ENCODE results near the gene TACC3. TPM values are rescaled to one million over a fixed set of nuclear protein-coding genes. Genes with fewer than 3 reads are reported as not detected.

The TACC3 gene
- total RNA-seq, 1 donor from 2014 or later, result 20.5 TPM

GRCh38 chr4:1715002-1715758, 6.1 kb upstream of the TACC3 start:
- Mint-ChIP-seq H3K4me3 (peak overlapping the region; percentile 94), H3K36me3 (ENCODE audit: low read depth) (peaks cover 32% of the 10 kb centered on the region), H3K9me3 (no peaks in the 10 kb centered on the region), H3K4me1 (peaks cover 76% of the 10 kb centered on the region), H3K27ac (peak overlapping the region; percentile 93), H3K27me3 (no peaks in the 10 kb centered on the region)
- intact Hi-C loops (cut with micrococcal nuclease), result loop anchor here (10.0 kb wide), 1 partner anchor 1360 kb away; the partner anchor contains the start of genes HTT and HTT-AS
- CTCF ChIA-PET, result interaction anchor here (4.2 kb wide), 1 partner anchor 22 kb away, joined by 30 read pairs; no protein-coding TSS in a partner anchor
- TF ChIP-seq CTCF (IDR thresholded peaks at IDR 0.05), result no peak
- ATAC-seq (ENCODE audit: low read depth) (no peak), DNase-seq (no peak)
- POLR2A ChIA-PET, result interaction anchor here (4.2 kb wide), 1 partner anchor 8 kb away, joined by 138 read pairs; the partner anchor contains the start of genes TACC3 and TMEM129

- Mint-ChIP-seq H3K27me3 (no peaks in the 10 kb centered on the region), H3K27ac (peak overlapping the region; percentile 93), H3K9me3 (no peaks in the 10 kb centered on the region), H3K4me3 (no peak overlapping the region), H3K4me1 (peaks cover 65% of the 10 kb centered on the region), H3K36me3 (ENCODE audit: low read depth) (peaks cover 25% of the 10 kb centered on the region)
- intact Hi-C loops (cut with micrococcal nuclease), result loop anchor here (10.0 kb wide), 1 partner anchor 1358 kb away; the partner anchor contains the start of genes HTT and HTT-AS
- no peak for TF ChIP-seq CTCF (IDR thresholded peaks at IDR 0.05)
- POLR2A ChIA-PET, result no interaction called here
- CTCF ChIA-PET, result no interaction called here
- ATAC-seq (ENCODE audit: low read depth), result no peak
- no peak for DNase-seq
Observed at GRCh38 chr4:1716065-1716945, 5.0 kb upstream of the TACC3 start.

- no peaks in the 10 kb centered on the region for H3K9me3 Mint-ChIP-seq
- CTCF ChIA-PET, result interaction anchor here (4.1 kb wide), 1 partner anchor 24 kb away, joined by 28 read pairs; no protein-coding TSS in a partner anchor
- POLR2A ChIA-PET, result no interaction called here
- H3K36me3 Mint-ChIP-seq (ENCODE audit: low read depth), result peaks cover 23% of the 10 kb centered on the region
- no peak for DNase-seq
- ATAC-seq (ENCODE audit: low read depth), result no peak
- peak overlapping the region; percentile 41 for H3K27ac Mint-ChIP-seq
- intact Hi-C loops (cut with micrococcal nuclease), result loop anchor here (10.0 kb wide), 1 partner anchor 1357 kb away; the partner anchor contains the start of genes HTT and HTT-AS
- H3K27me3 Mint-ChIP-seq, result no peaks in the 10 kb centered on the region
- peaks cover 70% of the 10 kb centered on the region for H3K4me1 Mint-ChIP-seq
- TF ChIP-seq CTCF (IDR thresholded peaks at IDR 0.05), result no peak
- H3K4me3 Mint-ChIP-seq, result no peak overlapping the region
Observed at GRCh38 chr4:1717129-1718094, 3.9 kb upstream of the TACC3 start.

GRCh38 chr4:1718095-1718850, 3.0 kb upstream of the TACC3 start:
- ChIA-PET CTCF (interaction anchor here (4.1 kb wide), 1 partner anchor 24 kb away, joined by 28 read pairs; no protein-coding TSS in a partner anchor), POLR2A (no interaction called here)
- H3K27ac Mint-ChIP-seq, result peak overlapping the region; percentile 41
- H3K9me3 Mint-ChIP-seq, result no peaks in the 10 kb centered on the region
- no peak for DNase-seq
- H3K4me1 Mint-ChIP-seq, result peaks cover 73% of the 10 kb centered on the region
- peaks cover 16% of the 10 kb centered on the region for H3K36me3 Mint-ChIP-seq (ENCODE audit: low read depth)
- ATAC-seq (ENCODE audit: low read depth), result no peak
- H3K4me3 Mint-ChIP-seq, result peak overlapping the region; percentile 58
- H3K27me3 Mint-ChIP-seq, result no peaks in the 10 kb centered on the region
- intact Hi-C loops (cut with micrococcal nuclease), result loop anchor here (10.0 kb wide), 1 partner anchor 1357 kb away; the partner anchor contains the start of genes HTT and HTT-AS
- no peak for TF ChIP-seq CTCF (IDR thresholded peaks at IDR 0.05)
